ENCODE results near the gene SPATC1L.
"Not testable (repeated sequence)": the region's sequence is repeated elsewhere in the genome, so short reads cannot be mapped to it uniquely, and the experiment has no call there.

The SPATC1L gene

DNA sequence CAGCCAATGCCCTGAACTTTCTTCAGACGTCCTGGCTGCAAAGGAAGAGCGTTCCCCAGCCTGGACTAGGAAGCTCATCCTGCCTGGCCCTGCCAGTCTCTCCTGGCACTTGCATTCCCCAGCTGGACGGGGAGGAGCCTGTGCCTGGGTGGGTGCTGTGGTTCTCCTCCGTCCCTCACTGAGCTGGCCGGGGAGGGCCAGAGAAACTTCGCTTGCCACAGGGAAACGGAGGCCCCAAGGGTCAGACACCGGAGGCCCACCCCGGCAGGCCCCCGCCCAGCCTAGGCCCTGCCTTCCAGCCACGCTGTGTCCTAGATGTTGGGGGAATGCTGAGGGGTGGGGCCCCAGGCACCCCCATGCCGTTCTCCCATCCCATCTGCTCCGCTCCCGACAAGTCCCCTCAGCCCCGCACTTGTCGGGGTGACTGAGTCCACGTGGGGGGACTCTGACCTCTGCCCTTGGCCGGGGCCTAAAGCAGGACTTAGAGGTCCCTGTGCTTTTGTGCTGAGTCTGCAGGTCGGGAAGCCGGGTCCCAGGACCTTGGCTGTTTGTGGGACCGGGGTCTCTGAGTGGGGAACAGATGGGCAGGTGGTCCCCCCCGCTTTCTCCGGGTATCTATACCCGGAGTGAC lies 33.7 kb downstream of the SPATC1L start:
- no peak for DNase-seq (ENCODE audit: low spot score)

- no peak for DNase-seq (ENCODE audit: low spot score)
Measured at GRCh38 chr21:46150073-46150472, 34.2 kb downstream of the SPATC1L start.

DNA sequence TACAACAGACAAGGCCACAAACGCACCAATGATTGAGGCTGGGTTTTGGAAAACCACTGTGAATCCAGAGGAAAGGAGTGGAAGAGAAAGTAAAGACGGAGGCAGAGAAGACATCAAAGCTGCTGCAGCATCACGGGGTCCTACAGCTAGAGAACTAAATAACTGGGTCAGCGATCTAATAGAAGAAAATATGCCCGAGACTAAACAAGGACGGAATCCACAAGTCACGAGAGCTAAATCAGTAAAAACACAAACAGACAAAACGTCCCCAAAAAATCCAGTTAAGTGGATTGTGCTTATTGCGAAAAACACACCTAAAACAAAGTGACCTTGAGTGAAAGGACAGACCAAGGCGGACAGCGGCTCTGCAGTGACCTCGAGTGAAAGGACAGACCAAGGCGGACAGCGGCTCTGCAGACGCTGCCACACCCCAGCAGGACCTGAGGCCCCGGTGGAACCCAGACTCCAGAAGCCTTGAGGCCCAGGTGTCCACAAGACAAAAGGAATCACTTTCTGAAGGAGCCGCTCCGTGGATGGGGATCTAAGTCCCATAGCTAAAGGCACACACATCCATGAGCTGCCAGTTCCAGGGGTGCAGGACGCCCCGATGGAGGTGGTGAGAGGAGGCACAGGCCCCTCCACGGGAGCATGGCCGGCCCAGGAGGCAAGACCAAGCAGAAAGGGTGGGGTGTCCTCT lies 34.9 kb downstream of the SPATC1L start:
- DNase-seq (ENCODE audit: low spot score) = no peak

GRCh38 chr21:46148106-46148505 lies 36.2 kb downstream of the SPATC1L start:
- no peak for DNase-seq (ENCODE audit: low spot score)

- not testable (repeated sequence) for DNase-seq (ENCODE audit: low spot score)
Measured at GRCh38 chr21:46147429-46147828, 36.8 kb downstream of the SPATC1L start.

DNA sequence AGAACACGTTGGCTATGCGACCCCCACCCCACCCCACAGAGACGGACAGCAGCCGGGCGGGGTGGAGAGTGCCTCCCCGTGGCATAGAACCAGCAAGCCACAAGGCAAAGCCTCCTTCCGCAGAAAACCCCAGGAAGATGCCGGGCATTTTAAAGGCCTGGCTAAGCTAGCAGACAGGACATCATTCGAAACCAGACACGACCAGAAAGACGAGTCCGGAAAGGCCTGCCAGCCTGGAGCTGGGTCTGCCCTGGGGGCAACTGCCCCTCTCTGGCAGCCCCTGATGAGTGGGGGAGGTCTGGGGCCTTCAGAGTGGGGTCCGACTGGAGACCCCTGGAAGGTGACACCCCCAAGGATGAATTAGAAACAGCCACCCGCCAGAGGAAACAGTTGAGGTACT lies 37.4 kb downstream of the SPATC1L start:
- DNase-seq (ENCODE audit: low spot score) = no peak

DNA sequence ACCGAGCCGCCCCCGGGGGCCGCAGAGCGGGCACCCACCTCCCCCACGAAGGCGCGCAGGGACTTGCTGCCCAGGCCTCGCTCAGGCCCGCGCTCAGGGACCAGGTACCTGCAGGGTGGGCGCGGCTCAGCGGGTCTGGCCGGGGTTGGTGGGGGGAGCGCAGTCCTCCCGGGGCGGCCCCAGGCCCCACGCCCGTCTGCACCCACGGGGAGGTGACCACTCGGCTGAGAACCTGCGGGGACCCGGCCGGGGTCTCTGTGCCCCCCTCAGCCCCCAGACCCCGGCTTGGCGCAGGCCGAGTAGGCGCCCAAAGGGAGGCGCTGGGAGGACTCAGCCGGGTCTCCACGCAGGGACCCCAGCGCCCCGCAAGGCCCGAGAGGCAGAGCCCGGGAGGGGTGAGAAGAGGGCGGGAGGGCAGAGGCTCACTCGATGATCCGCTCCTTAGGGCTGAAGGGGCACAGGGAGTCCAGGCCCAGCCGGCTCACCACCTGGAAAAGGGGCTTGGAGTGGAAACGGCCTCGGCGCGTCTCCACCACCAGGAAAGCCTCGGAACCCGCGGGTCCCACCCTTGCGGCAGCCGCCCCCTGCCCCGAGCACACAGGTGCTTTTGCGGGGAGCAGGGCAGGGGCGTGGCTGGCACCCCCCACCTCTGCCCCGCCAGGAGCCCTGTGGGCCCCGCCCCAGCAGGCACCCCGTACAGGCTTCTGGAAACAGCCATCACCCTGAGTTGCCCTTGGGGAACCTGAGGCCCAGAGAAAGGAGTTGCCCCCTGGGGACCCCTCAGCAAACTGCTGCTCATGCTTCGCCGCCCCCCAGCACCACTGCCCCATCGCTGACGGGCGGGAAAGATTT lies 38.2 kb downstream of the SPATC1L start:
- no peak for DNase-seq (ENCODE audit: low spot score)

GRCh38 chr21:46145159-46145839 lies 39.0 kb downstream of the SPATC1L start:
- DNase-seq (ENCODE audit: low spot score) = no peak

DNA sequence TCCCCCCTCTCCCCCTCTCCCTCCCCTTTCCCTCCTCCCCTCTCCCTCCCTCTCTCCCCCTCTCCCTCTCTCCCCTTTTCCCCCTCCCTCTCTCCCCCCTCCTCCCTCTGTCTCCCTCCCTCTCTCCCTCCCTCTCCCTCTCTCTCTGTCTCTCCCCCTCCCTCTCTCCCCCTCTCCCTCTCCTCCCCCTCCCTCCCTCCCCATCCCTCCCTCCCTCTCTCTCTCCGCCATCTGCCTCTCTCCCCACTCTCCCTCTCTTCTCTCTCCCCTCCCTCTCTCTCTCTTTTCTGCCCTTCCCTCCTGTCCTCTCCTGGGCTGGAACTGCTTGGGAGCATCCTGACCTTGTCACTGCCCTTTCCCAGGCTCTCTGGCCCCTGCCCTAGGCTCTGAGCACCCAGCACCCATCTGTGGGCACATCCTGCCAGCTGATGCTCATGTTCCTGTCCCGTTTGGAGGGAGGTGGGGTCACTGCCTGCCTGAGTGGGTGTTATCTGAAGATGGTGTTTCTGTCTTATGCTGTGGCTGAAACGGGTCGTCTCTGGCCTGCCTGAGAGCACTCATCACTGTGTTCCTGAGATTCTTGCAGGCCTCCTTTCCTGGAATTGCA lies 39.7 kb downstream of the SPATC1L start:
- DNase-seq (ENCODE audit: low spot score) = no peak

GRCh38 chr21:46142582-46143473 lies 41.4 kb downstream of the SPATC1L start:
- DNase-seq (ENCODE audit: low spot score) = no peak

GRCh38 chr21:46141767-46142581 lies 42.3 kb downstream of the SPATC1L start:
- no peak for DNase-seq (ENCODE audit: low spot score)

DNA sequence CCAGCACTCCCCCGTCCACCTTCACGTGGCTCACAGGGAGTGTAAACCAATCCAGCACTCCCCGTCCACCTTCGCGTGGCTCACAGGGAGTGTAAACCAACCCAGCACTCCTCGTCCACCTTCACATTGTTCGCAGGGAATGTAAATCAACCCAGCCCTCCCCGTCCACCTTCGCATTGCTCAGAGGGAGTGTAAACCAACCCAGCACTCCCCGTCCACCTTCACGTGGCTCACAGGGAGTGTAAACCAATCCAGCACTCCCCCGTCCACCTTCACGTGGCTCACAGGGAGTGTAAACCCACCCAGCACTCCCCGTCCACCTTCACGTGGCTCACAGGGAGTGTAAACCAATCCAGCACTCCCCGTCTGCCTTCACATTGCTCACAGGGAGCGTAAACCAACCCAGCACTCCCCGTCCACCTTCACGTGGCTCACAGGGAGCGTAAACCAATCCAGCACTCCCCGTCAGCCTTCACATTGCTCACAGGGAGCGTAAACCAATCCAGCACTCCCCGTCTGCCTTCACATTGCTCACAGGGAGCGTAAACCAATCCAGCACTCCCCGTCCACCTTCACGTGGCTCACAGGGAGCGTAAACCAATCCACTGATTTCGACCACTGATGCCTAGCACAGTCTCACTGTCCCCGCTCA lies 43.8 kb downstream of the SPATC1L start:
- not testable (repeated sequence) for DNase-seq (ENCODE audit: low spot score)

DNA sequence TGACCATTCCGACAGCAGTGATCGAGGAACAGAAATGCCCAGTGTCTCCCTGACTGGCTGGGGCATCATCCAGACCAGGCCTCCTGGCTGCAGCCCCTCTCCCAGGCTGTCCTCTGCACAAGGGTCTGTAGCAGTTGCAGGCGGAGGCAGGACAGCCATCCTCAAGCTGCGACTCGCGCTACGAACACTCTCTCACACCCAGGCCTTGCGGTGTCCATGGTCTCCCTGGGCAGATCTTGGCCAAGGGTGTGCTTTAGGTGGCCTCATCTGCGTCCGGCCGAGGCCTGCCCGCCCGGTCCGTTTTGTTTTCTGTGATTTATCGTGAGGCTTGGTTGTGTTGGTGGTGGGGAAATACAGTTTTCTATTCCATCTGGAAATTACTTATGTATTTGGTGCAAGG lies 44.6 kb downstream of the SPATC1L start:
- DNase-seq (ENCODE audit: low spot score) = no peak

- DNase-seq (ENCODE audit: low spot score) = no peak
Measured at GRCh38 chr21:46138383-46138970, 45.8 kb downstream of the SPATC1L start.

DNA sequence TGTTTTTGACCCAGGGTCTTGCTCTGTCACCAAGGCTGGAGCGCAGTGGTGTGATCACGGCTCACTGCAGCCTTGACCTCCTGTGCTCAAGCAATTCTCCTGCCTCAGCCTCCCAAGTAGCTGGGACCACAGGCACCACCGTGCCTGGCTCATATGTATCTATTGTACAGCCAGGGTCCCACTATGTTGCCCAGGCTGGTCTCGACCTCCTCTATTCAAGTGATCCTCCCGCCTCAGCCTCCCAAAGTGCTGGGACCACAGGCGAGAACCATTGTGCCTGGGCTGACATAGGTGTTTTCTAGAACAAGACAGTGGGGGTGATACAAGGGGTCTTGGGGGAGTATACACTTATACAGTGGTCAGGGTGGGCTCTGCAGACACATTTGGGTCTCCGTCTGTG lies 46.4 kb downstream of the SPATC1L start:
- DNase-seq (ENCODE audit: low spot score) = no peak

DNA sequence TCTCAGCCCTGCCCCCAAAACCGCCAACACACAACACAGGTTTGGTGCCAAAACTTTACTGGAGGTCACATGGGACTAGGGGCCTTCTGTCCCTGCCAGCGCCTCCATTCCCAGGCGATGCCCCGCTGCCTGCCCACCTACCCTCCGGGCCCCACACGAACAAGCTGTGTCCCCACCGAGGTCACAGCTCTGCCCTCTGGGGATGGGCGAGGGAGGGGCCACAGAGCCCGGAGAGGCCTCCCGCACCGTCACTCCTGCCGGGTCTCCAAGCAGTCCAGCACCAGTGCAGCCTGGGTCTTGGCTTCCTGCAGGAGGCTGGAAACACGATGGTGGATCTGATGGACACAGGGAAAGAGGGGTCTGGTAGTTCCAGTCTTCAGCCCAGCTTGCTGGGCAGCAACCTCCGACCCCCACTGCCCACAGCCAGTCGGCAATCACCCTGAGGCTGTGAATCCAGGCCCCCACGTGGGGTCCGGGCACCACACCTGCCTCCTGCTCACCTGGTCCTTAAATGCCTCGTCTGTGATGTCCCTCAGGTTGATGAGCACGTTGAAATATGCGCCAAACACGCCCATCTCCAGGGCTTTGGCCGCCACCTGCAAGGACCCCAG lies 47.4 kb downstream of the SPATC1L start:
- DNase-seq (ENCODE audit: low spot score) = no peak

DNA sequence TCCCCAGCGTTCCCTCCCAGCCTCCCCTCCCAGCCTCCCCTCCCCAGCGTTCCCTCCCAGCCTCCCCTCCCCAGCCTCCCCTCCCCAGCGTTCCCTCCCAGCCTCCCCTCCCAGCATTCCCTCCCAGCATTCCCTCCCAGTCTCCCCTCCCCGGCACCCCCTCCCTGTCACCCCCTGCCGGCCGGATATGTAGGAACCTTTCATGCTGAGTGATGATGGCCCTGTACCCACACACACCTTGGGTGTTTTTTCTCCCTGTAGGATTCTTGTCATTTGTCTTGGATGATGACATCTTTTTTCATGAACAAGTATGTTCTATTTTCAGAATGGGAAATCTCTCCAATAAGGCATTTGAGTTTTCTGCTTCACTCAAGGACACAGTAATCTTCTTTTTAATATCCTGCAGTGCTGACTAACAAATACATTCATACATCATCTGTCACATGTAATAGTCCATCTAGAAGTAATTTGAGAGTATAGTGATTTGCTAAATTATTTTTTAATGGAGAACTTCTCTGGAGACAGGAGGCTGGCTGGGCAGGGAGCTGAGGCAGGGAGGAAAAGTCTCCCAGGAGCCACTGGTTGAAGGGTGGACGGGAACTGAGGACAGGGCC lies 48.4 kb downstream of the SPATC1L start:
- no peak for DNase-seq (ENCODE audit: low spot score)
